GM06990 (cell line): Measurements from ENCODE around the gene ISOC2.

Experiments used
- DNase-seq: peaks from one replicate; pipeline ENCODE4 v3.0.0-alpha.2; 2011; ENCODE audit not compliant: insufficient read length; ENCODE audit errors: extremely low read depth
- H3K27me3 ChIP-seq: replicated peaks from 2 replicates; pipeline ENCODE4 v1.6.0; 2011; ENCODE audit warnings: low read length; ENCODE audit not compliant: control insufficient read depth, insufficient read depth
- H3K36me3 ChIP-seq: 2 replicates; pipeline ENCODE4 v1.5.1; 2011; ENCODE audit warnings: low read length; ENCODE audit not compliant: control insufficient read depth, insufficient read depth
- H3K4me3 ChIP-seq: replicated peaks from 2 replicates; pipeline ENCODE4 v1.5.1; 2011; ENCODE audit warnings: low read depth, mild to moderate bottlenecking, control low read depth, low read length
- CTCF ChIP-seq: IDR thresholded peaks from 2 replicates; pipeline ENCODE4 v1.5.1; 2011; ENCODE audit warnings: low read length, control low read depth, mild to moderate bottlenecking, inconsistent platforms; ENCODE audit not compliant: insufficient read depth, poor library complexity, severe bottlenecking

The ISOC2 gene

GRCh38 chr19:55454787-55455243 lies 6.6 kb downstream of the ISOC2 start:
- DNase-seq, result no peak
- no peaks in the 10 kb centered on the region; the same call in 1 of the 2 replicates for H3K27me3 ChIP-seq
- TF ChIP-seq CTCF, result peak; percentile 75
- peaks cover 5% of the 10 kb centered on the region for H3K36me3 ChIP-seq
- H3K4me3 ChIP-seq, result no peak overlapping the region

DNA sequence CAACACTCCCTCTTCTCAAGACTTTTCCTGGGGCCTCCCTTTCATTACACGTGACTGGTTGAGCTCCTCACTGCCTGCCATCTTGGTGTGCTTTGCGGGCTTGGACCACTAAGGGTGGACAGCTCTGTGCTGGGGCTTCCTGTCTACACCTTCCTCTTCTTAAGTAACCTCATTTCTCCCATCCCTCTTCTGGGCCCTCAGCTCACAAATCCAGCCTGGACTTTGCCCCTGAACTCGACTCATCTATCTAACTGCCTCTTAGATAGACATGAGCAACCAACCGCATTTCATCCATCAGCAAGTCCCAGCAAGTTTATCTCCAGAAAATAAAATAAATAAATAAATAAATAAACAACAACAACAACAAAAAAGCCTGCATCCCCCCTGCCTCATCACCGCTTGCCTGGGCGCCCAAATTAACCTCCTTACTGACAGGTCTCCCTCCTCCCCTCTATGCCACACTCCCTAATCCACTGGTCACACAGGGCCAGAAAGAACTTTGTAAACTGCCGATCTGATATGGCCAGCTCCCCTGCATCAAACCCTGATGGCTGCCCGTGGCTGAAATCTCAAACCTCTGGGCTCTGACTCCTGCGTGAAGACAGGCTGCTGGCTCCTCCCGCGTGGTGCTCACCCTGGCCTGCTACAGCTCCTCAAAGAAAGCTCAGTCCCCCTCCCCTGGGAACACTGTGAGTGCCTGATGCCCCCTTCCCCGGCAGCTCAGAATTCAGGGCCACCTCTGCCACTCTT lies 7.8 kb downstream of the ISOC2 start:
- no peaks in the 10 kb centered on the region; the same call in 1 of the 2 replicates for H3K27me3 ChIP-seq
- DNase-seq, result no peak
- TF ChIP-seq CTCF, result no peak
- H3K4me3 ChIP-seq, result no peak overlapping the region
- H3K36me3 ChIP-seq, result peaks cover 5% of the 10 kb centered on the region

DNA sequence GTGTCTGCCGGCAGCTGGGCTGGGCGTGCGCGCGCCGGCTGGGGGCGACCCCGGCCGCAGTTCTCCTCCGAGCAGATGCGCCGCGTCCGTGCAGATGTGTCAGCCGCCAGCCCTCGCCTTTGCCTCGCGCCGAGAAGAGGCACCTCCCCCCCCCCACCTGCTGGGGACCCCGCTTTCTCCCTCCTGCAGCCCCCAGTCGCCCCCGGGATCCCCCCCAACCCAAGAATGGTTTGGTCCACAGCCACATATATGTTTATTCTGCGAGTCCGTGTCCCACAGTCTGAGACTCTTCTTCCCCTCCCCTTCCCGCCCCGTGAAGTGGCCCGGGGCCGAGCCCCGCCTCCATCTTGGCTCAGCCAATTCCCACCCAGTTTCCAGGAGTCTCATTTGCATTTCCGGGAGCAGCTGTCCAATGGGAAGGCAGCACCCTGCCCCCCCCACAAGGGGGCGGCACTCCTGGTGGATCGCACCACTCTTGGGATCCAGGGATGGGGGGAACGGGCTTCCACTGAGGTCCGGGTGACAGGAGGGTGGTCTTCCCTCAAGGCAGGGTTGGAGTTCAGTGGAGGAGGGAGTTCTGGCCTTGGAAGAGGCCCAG lies 8.6 kb downstream of the ISOC2 start:
- TF ChIP-seq CTCF, result no peak
- DNase-seq, result peak; percentile 58
- H3K36me3 ChIP-seq, result peaks cover 5% of the 10 kb centered on the region
- H3K4me3 ChIP-seq, result no peak overlapping the region
- H3K27me3 ChIP-seq, result no peaks in the 10 kb centered on the region; the same call in 1 of the 2 replicates

- Histone ChIP-seq H3K4me3 (no peak overlapping the region), H3K36me3 (peaks cover 5% of the 10 kb centered on the region)
- TF ChIP-seq CTCF, result no peak
These were observed 9.3 kb downstream of the ISOC2 start for GRCh38 chr19:55451965-55452748.

DNA sequence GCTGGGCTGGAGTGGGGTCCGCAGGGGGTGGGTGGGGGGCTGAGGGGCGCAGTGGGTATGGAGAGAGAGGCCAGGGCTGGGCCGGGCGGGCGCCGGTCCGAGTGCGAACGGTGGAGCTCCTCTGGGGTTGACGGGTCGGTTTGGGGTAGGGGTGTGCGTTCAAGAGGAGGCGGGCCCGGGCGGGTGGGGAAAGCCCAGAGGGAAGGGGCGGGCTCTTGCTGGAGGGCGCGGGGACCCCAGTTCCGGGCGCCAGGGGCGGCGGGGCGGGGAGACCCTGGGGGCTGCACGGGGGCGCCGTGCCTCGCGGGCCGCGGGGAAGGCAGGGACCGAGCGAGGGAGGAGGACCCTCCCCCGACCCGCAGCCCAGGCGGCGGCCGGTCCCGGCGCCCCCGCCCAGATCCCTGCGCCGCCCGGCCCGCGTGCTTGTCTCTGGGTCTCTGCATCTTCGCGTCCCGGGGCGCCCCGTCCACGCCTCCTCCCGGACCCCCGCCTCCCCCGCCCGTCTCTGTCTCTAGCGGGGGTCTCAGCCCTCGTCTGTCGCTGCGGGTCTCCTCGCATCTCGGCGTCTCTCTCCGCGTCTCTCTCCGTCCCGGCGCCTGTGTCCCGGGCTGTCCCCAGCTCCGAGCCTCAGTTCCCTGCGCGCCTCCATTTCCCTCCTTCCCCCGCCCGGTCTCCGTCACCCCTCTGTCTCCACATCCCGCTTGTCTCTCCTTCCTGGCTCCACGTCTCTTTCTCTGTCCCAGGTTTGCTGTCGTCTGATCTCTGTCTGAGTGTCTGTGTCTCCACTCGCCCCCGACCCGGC lies 10.1 kb downstream of the ISOC2 start:
- Histone ChIP-seq H3K4me3 (no peak overlapping the region; the same call in 1 of the 2 replicates), H3K36me3 (peaks cover 5% of the 10 kb centered on the region), H3K27me3 (no peaks in the 10 kb centered on the region; the same call in 1 of the 2 replicates)
- TF ChIP-seq CTCF, result no peak
- no peak for DNase-seq

More at GRCh38 chr19:55451965-55452748, 9.3 kb downstream of the ISOC2 start:
- H3K27me3 ChIP-seq, result no peaks in the 10 kb centered on the region; the same call in 1 of the 2 replicates
- no peak for DNase-seq
